Ishikawa (cell line): ENCODE measurements around the gene KPNA5.

Source experiments
- EGR1 ChIP-seq: IDR thresholded peaks from 2 replicates; pipeline ENCODE4 v1.6.1; 2012
- MAX ChIP-seq: IDR thresholded peaks from 2 replicates; pipeline ENCODE4 v1.6.1; 2012
- REST ChIP-seq: IDR thresholded peaks from 2 replicates; pipeline ENCODE4 v1.6.1; 2012; ENCODE audit warnings: low read depth, mild to moderate bottlenecking

DNA sequence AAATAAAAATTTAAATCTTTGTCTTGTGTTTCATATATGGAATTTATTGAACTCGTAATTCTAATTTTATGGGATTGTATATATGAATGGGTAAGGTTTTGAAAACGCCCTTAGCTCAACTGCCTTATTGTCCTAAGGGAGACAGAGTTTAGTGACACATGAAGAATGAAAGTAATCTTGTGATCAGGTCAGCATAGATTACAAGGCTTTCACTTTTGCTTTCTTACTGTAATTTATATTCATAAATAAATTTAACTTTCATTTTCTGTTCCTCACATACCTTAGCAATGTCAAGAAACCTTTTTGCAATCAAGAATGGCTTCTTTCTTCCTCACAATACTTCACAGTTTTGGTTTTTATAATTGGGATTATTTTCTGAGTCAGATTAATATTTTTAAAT, 14.4 kb downstream of the KPNA5 start:
- TF ChIP-seq REST = no peak
- no peak for TF ChIP-seq MAX
- no peak for TF ChIP-seq EGR1
